LHCN-M2 (cell line): ENCODE measurements around the gene ZNF536. TPM values are rescaled to one million over a fixed set of nuclear protein-coding genes. Genes with fewer than 3 reads are reported as not detected.

ENCODE experiments used
- DNase-seq: peaks from one replicate; pipeline ENCODE4 v3.0.0-alpha.2; 2012; ENCODE audit warnings: low read depth
- total RNA-seq: library from RNA; depleted of rRNA; stranded (reverse); fragments of >200 nt; gene quantifications from 2 replicates; pipeline ENCODE4 v1.2.3, GENCODE V29; 2014

ZNF536 gene
- total RNA-seq, 1 experiment from 2014 or later: not detected

- DNase-seq: no peak
Measured at GRCh38 chr19:30604657-30605056, 232.5 kb downstream of the ZNF536 start.

GRCh38 chr19:30605333-30605732 is 233.1 kb downstream of the ZNF536 start:
- no peak for DNase-seq

- DNase-seq: no peak
Measured at GRCh38 chr19:30606114-30607050, 234.2 kb downstream of the ZNF536 start.
